ENCODE data around the gene HNRNPLL. TPM values are rescaled to one million over a fixed set of nuclear protein-coding genes. Genes with fewer than 3 reads are reported as not detected.

The HNRNPLL gene
- total and polyA plus RNA-seq, 7 experiments from 2014 or later, result 10.1 to 66.8 (median 24.8) TPM

GRCh38 chr2:38600242-38600891, 2.4 kb downstream of the HNRNPLL start:
- Mint-ChIP-seq H3K36me3 (peaks cover 0 to 9% (median 0%) of the 10 kb centered on the region in 5 donors), H3K27me3 (no peaks in the 10 kb centered on the region), H3K4me1 (peaks cover 31 to 71% (median 61%) of the 10 kb centered on the region in 7 donors), H3K27ac (peak overlapping the region; percentile 49 to 86 (median 72)), H3K4me3 (peak overlapping the region; percentile 66 to 96 (median 86)), H3K9me3 (no peaks in the 10 kb centered on the region)
- Histone ChIP-seq H3K4me1 (ENCODE audit: control insufficient read depth in 2 of 2, insufficient read depth in 2 of 2, low read length in 2 of 2) (peaks cover 15 to 20% of the 10 kb centered on the region in 2 donors), H3K27me3 (ENCODE audit: control insufficient read depth in 2 of 2, insufficient read depth in 2 of 2, low read length in 2 of 2) (no peaks in the 10 kb centered on the region), H3K27ac (ENCODE audit: low read depth, low read length) (no peak overlapping the region), H3K9me3 (ENCODE audit: control insufficient read depth in 2 of 3, low read length in 3 of 3) (no peaks in the 10 kb centered on the region), H3K4me3 (ENCODE audit: low read length) (peak overlapping the region; percentile 86), H3K36me3 (ENCODE audit: control insufficient read depth in 2 of 3, insufficient read depth in 3 of 3, low read length in 3 of 3) (peaks cover 0 to 11% (median 0%) of the 10 kb centered on the region in 3 experiments)
- ChIA-PET CTCF (interaction anchor here (0.7 to 1.3 kb wide), 5 partner anchors 125 to 592 kb away, joined by 3 to 5 read pairs (median 3); no protein-coding TSS in a partner anchor), POLR2A (interaction anchor here (0.6 to 6.4 kb wide), 12 partner anchors 18 to 1181 kb away, joined by 3 to 61 read pairs (median 4); partner anchors contain the start of gene SRSF7)
- no peak for ATAC-seq
- intact Hi-C loops (cut with micrococcal nuclease), result loop anchor here (5.0 kb wide), 2 partner anchors 82 to 522 kb away; partner anchors contain the start of gene SOS1 (in 2 of the 2)
- no peak for DNase-seq

- Histone ChIP-seq H3K4me3 (ENCODE audit: low read length) (peak overlapping the region; percentile 86), H3K27ac (ENCODE audit: low read depth, low read length) (no peak overlapping the region), H3K27me3 (ENCODE audit: control insufficient read depth in 2 of 2, insufficient read depth in 2 of 2, low read length in 2 of 2) (no peaks in the 10 kb centered on the region), H3K9me3 (ENCODE audit: control insufficient read depth in 2 of 3, low read length in 3 of 3) (no peaks in the 10 kb centered on the region), H3K36me3 (ENCODE audit: control insufficient read depth in 2 of 3, insufficient read depth in 3 of 3, low read length in 3 of 3) (peaks cover 0 to 11% (median 0%) of the 10 kb centered on the region in 3 experiments), H3K4me1 (ENCODE audit: control insufficient read depth in 2 of 2, insufficient read depth in 2 of 2, low read length in 2 of 2) (peaks cover 15 to 20% of the 10 kb centered on the region in 2 donors)
- ATAC-seq (no peak), DNase-seq (no peak)
- peak overlapping the region in 4 of 9 donors; percentile 3 to 77 (median 48) for H3K27ac Mint-ChIP-seq
- CTCF ChIA-PET, result interaction anchor here (0.6 to 1.3 kb wide), 2 partner anchors 125 to 135 kb away, joined by 3 to 5 read pairs; no protein-coding TSS in a partner anchor
- H3K4me3 Mint-ChIP-seq, result peak overlapping the region in 5 of 10 donors; percentile 85 to 96 (median 95)
- POLR2A ChIA-PET, result interaction anchor here (1.2 to 6.4 kb wide), 6 partner anchors 18 to 151 kb away, joined by 3 to 61 read pairs (median 5); partner anchors contain the start of genes GALM and SRSF7
- H3K36me3 Mint-ChIP-seq, result peaks cover 0 to 9% (median 0%) of the 10 kb centered on the region in 5 donors
- H3K9me3 Mint-ChIP-seq, result no peaks in the 10 kb centered on the region
- intact Hi-C loops (cut with micrococcal nuclease), result loop anchor here (5.0 kb wide), 2 partner anchors 83 to 523 kb away; partner anchors contain the start of gene SOS1 (in 2 of the 2)
- no peaks in the 10 kb centered on the region for H3K27me3 Mint-ChIP-seq
- H3K4me1 Mint-ChIP-seq, result peaks cover 32 to 77% (median 61%) of the 10 kb centered on the region in 7 donors
Measured at GRCh38 chr2:38599706-38600105, 3.0 kb downstream of the HNRNPLL start.

GRCh38 chr2:38598991-38599295, 3.8 kb downstream of the HNRNPLL start:
- Histone ChIP-seq H3K36me3 (ENCODE audit: control insufficient read depth in 2 of 3, insufficient read depth in 3 of 3, low read length in 3 of 3) (peaks cover 0 to 11% (median 0%) of the 10 kb centered on the region in 3 experiments), H3K27ac (ENCODE audit: low read depth, low read length) (no peak overlapping the region), H3K27me3 (ENCODE audit: control insufficient read depth in 2 of 2, insufficient read depth in 2 of 2, low read length in 2 of 2) (no peaks in the 10 kb centered on the region), H3K9me3 (ENCODE audit: control insufficient read depth in 2 of 3, low read length in 3 of 3) (no peaks in the 10 kb centered on the region), H3K4me3 (ENCODE audit: low read length) (peak overlapping the region; percentile 4), H3K4me1 (ENCODE audit: control insufficient read depth in 2 of 2, insufficient read depth in 2 of 2, low read length in 2 of 2) (peaks cover 15 to 18% of the 10 kb centered on the region in 2 donors)
- no peak for ATAC-seq
- Mint-ChIP-seq H3K36me3 (peaks cover 0 to 9% (median 0%) of the 10 kb centered on the region in 5 donors), H3K27ac (peak overlapping the region in 3 of 9 donors; percentile 3 to 77 (median 9)), H3K9me3 (no peaks in the 10 kb centered on the region), H3K4me3 (peak overlapping the region in 2 of 10 donors; percentile 8 to 50), H3K4me1 (peaks cover 29 to 77% (median 58%) of the 10 kb centered on the region in 7 donors), H3K27me3 (no peaks in the 10 kb centered on the region)
- intact Hi-C loops (cut with micrococcal nuclease), result no loop called here
- ChIA-PET POLR2A (interaction anchor here (1.0 to 6.4 kb wide), 6 partner anchors 17 to 152 kb away, joined by 3 to 61 read pairs (median 4); partner anchors contain the start of genes GALM and SRSF7), CTCF (interaction anchor here (0.7 to 1.7 kb wide), 2 partner anchors 17 to 144 kb away, joined by 4 to 7 read pairs; no protein-coding TSS in a partner anchor)
- no peak for DNase-seq

GRCh38 chr2:38598200-38598990, 4.3 kb downstream of the HNRNPLL start:
- intact Hi-C loops (cut with micrococcal nuclease), result no loop called here
- Histone ChIP-seq H3K27me3 (ENCODE audit: control insufficient read depth in 2 of 2, insufficient read depth in 2 of 2, low read length in 2 of 2) (no peaks in the 10 kb centered on the region), H3K4me3 (ENCODE audit: low read length) (peak overlapping the region; percentile 4), H3K4me1 (ENCODE audit: control insufficient read depth in 2 of 2, insufficient read depth in 2 of 2, low read length in 2 of 2) (peaks cover 13 to 15% of the 10 kb centered on the region in 2 donors), H3K27ac (ENCODE audit: low read depth, low read length) (no peak overlapping the region), H3K9me3 (ENCODE audit: control insufficient read depth in 2 of 3, low read length in 3 of 3) (no peaks in the 10 kb centered on the region), H3K36me3 (ENCODE audit: control insufficient read depth in 2 of 3, insufficient read depth in 3 of 3, low read length in 3 of 3) (peaks cover 0 to 11% (median 0%) of the 10 kb centered on the region in 3 experiments)
- CTCF ChIA-PET, result interaction anchor here (0.7 to 1.7 kb wide), 2 partner anchors 17 to 145 kb away, joined by 4 to 7 read pairs; no protein-coding TSS in a partner anchor
- Mint-ChIP-seq H3K36me3 (peaks cover 0 to 10% (median 0%) of the 10 kb centered on the region in 5 donors), H3K9me3 (no peaks in the 10 kb centered on the region), H3K27me3 (no peaks in the 10 kb centered on the region), H3K27ac (peak overlapping the region in 4 of 9 donors; percentile 3 to 77 (median 34)), H3K4me3 (peak overlapping the region in 2 of 10 donors; percentile 8 to 50), H3K4me1 (peaks cover 25 to 73% (median 54%) of the 10 kb centered on the region in 7 donors)
- ATAC-seq (no peak), DNase-seq (no peak)
- POLR2A ChIA-PET, result interaction anchor here (1.0 to 6.4 kb wide), 6 partner anchors 55 to 153 kb away, joined by 3 to 61 read pairs (median 4); partner anchors contain the start of genes GALM and SRSF7

GRCh38 chr2:38597115-38597514, 5.6 kb downstream of the HNRNPLL start:
- peak overlapping the region in 1 of 9 donors; percentile 28 for H3K27ac Mint-ChIP-seq
- Histone ChIP-seq H3K4me3 (ENCODE audit: low read length) (no peak overlapping the region), H3K9me3 (ENCODE audit: control insufficient read depth in 2 of 3, low read length in 3 of 3) (no peaks in the 10 kb centered on the region), H3K4me1 (ENCODE audit: control insufficient read depth in 2 of 2, insufficient read depth in 2 of 2, low read length in 2 of 2) (peaks cover 15 to 17% of the 10 kb centered on the region in 2 donors), H3K36me3 (ENCODE audit: control insufficient read depth in 2 of 3, insufficient read depth in 3 of 3, low read length in 3 of 3) (peaks cover 0 to 2% (median 0%) of the 10 kb centered on the region in 3 experiments), H3K27me3 (ENCODE audit: control insufficient read depth in 2 of 2, insufficient read depth in 2 of 2, low read length in 2 of 2) (no peaks in the 10 kb centered on the region), H3K27ac (ENCODE audit: low read depth, low read length) (no peak overlapping the region)
- peaks cover 0 to 12% (median 0%) of the 10 kb centered on the region in 5 donors for H3K36me3 Mint-ChIP-seq
- H3K4me3 Mint-ChIP-seq, result no peak overlapping the region
- no peak for ATAC-seq
- intact Hi-C loops (cut with micrococcal nuclease), result no loop called here
- ChIA-PET POLR2A (interaction anchor here (1.4 kb wide), 1 partner anchor 154 kb away, joined by 4 read pairs; the partner anchor contains the start of gene SRSF7), CTCF (interaction anchor here (1.3 kb wide), 1 partner anchor 16 kb away, joined by 4 read pairs; no protein-coding TSS in a partner anchor)
- DNase-seq, result no peak
- peaks cover 25 to 80% (median 62%) of the 10 kb centered on the region in 7 donors for H3K4me1 Mint-ChIP-seq
- no peaks in the 10 kb centered on the region for H3K9me3 Mint-ChIP-seq
- no peaks in the 10 kb centered on the region for H3K27me3 Mint-ChIP-seq

GRCh38 chr2:38596229-38596628, 6.5 kb downstream of the HNRNPLL start:
- Mint-ChIP-seq H3K27ac (peak overlapping the region in 1 of 9 donors; percentile 28), H3K4me3 (no peak overlapping the region), H3K4me1 (peaks cover 21 to 77% (median 58%) of the 10 kb centered on the region in 7 donors), H3K9me3 (no peaks in the 10 kb centered on the region), H3K27me3 (no peaks in the 10 kb centered on the region), H3K36me3 (peaks cover 0 to 12% (median 0%) of the 10 kb centered on the region in 5 donors)
- intact Hi-C loops (cut with micrococcal nuclease), result no loop called here
- Histone ChIP-seq H3K9me3 (ENCODE audit: control insufficient read depth in 2 of 3, low read length in 3 of 3) (no peaks in the 10 kb centered on the region), H3K36me3 (ENCODE audit: control insufficient read depth in 2 of 3, insufficient read depth in 3 of 3, low read length in 3 of 3) (no peaks in the 10 kb centered on the region), H3K4me1 (ENCODE audit: control insufficient read depth in 2 of 2, insufficient read depth in 2 of 2, low read length in 2 of 2) (peaks cover 12 to 18% of the 10 kb centered on the region in 2 donors), H3K27ac (ENCODE audit: low read depth, low read length) (no peak overlapping the region), H3K27me3 (ENCODE audit: control insufficient read depth in 2 of 2, insufficient read depth in 2 of 2, low read length in 2 of 2) (no peaks in the 10 kb centered on the region), H3K4me3 (ENCODE audit: low read length) (peak overlapping the region; percentile 14)
- CTCF ChIA-PET, result interaction anchor here (1.3 kb wide), 1 partner anchor 15 kb away, joined by 4 read pairs; no protein-coding TSS in a partner anchor
- ATAC-seq (no peak), DNase-seq (no peak)
- POLR2A ChIA-PET, result interaction anchor here (1.5 kb wide), 1 partner anchor 155 kb away, joined by 6 read pairs; the partner anchor contains the start of gene SRSF7
